ENCODE results near the gene HEATR1. TPM values are rescaled to one million over a fixed set of nuclear protein-coding genes. Genes with fewer than 3 reads are reported as not detected.
A peak's percentile ranks its signal among the peaks of the same experiment; 100 is the strongest.

Gene HEATR1
- total and polyA plus RNA-seq, 4 donors, result 4.2 to 37.5 (median 19.6) TPM

DNA sequence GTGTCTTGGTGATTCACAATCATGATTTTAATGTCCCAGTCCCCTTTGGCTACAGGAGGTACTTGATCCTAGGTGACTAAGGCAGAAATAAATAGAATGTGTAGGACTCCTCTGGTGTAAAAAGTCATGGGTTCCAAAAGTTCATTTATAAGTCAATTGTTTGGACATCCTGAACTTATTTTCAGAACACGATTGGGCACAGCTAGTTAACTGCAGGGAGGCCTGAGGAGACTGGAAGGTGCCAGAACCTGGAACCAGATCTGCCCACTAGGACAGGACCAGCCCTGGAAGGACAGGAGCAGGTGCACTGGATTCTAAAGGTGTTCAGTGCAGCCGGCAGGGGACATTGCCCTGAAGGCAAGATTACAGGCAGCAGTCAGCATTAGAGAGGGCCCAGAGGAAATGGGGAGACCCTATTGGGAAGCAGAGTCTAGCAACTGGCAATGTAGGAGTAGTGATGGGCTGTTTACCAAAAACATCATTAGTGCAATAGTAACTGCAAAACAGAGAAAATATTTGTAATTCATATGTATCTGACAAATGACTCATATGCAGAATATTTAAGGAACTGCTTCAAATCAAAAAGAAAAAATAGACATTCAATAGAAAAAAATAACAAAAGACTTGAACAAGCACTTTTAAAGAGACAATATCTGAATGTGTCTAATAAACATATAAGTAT lies 23.6 kb upstream of the HEATR1 start:
- H3K9ac ChIP-seq (ENCODE audit: insufficient read depth in 1 of 2, low read length in 2 of 2), result no peak overlapping the region
- H3K27me3 ChIP-seq (ENCODE audit: control insufficient read depth in 3 of 3, insufficient read depth in 3 of 3, low read length in 2 of 3), result no peaks in the 10 kb centered on the region
- DNase-seq (no peak), ATAC-seq (ENCODE audit: insufficient read depth, low FRiP score) (no peak)
- 63 to 80% methylated on average over 2 of the region's 2 CpGs for WGBS, 2 donors
- TF ChIP-seq, protein P1, sequence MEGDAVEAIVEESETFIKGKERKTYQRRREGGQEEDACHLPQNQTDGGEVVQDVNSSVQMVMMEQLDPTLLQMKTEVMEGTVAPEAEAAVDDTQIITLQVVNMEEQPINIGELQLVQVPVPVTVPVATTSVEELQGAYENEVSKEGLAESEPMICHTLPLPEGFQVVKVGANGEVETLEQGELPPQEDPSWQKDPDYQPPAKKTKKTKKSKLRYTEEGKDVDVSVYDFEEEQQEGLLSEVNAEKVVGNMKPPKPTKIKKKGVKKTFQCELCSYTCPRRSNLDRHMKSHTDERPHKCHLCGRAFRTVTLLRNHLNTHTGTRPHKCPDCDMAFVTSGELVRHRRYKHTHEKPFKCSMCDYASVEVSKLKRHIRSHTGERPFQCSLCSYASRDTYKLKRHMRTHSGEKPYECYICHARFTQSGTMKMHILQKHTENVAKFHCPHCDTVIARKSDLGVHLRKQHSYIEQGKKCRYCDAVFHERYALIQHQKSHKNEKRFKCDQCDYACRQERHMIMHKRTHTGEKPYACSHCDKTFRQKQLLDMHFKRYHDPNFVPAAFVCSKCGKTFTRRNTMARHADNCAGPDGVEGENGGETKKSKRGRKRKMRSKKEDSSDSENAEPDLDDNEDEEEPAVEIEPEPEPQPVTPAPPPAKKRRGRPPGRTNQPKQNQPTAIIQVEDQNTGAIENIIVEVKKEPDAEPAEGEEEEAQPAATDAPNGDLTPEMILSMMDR (IDR thresholded peaks at IDR 0.05; ENCODE audit: control extremely low read depth, extremely low read depth), result no peak
- H3K36me3 ChIP-seq (ENCODE audit: control insufficient read depth in 4 of 4, insufficient read depth in 4 of 4, low read length in 4 of 4), result no peaks in the 10 kb centered on the region
- peaks cover 0 to 1% (median 0%) of the 10 kb centered on the region in 5 donors for H3K4me1 ChIP-seq (ENCODE audit: control insufficient read depth in 5 of 5, insufficient read depth in 5 of 5, low read length in 5 of 5)
- no peak overlapping the region for H3K27ac ChIP-seq (ENCODE audit: low read depth in 1 of 2, low read length in 1 of 2)
- H3K4me3 ChIP-seq, result no peak overlapping the region
- H3K9me3 ChIP-seq (ENCODE audit: control insufficient read depth in 4 of 4, insufficient read depth in 3 of 4, low read length in 3 of 4), result peaks cover 0 to 5% (median 0%) of the 10 kb centered on the region in 4 donors

DNA sequence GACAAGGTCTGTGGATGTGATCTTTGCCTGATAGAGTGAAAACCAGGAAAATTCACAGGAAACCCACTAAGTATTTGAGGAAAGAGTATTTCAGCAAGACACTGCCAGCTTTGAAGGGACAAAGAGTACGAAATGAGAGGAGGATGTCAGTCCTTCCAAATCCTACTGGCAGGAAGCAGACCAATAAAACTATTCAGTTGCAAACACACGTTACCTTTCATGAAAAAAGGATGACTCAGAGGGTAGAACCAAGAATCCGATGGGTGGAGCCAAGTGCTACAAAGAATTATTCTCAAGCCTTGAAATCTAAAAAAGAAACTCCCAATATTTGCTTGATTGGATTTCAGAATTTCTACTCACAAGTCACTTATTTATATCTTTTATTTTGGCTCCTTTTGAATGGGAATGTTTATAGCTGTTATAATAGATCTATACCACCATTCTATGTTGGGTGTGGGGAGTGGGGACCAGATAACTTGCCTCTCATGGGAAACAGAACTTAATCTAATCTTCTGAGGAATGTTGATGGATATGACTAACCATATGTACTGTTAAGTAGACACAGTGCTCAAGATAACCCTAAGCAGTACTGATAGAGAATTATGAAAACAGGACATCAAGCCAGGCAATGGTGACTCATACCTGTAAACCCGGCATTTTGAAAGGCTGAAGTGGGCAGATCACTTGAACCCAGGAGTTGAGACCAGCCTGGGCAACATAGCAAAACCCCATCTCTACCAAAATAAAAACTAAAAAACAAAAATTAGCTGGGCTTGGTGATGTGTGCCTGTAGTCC lies 19.3 kb upstream of the HEATR1 start:
- H3K9me3 ChIP-seq (ENCODE audit: control insufficient read depth in 4 of 4, insufficient read depth in 3 of 4, low read length in 3 of 4), result peaks cover 0 to 8% (median 3%) of the 10 kb centered on the region in 4 donors
- no peaks in the 10 kb centered on the region for H3K4me1 ChIP-seq (ENCODE audit: control insufficient read depth in 5 of 5, insufficient read depth in 5 of 5, low read length in 5 of 5)
- H3K4me3 ChIP-seq, result no peak overlapping the region
- WGBS, 2 donors, result 56 to 74% methylated on average over 4 of the region's 4 CpGs
- TF ChIP-seq, protein P1 (IDR thresholded peaks at IDR 0.05; ENCODE audit: control extremely low read depth, extremely low read depth), result no peak
- H3K36me3 ChIP-seq (ENCODE audit: control insufficient read depth in 4 of 4, insufficient read depth in 4 of 4, low read length in 4 of 4), result no peaks in the 10 kb centered on the region
- H3K27ac ChIP-seq (ENCODE audit: low read depth in 1 of 2, low read length in 1 of 2), result peak overlapping the region in 1 of 2 donors; percentile 60
- no peak overlapping the region for H3K9ac ChIP-seq (ENCODE audit: insufficient read depth in 1 of 2, low read length in 2 of 2)
- H3K27me3 ChIP-seq (ENCODE audit: control insufficient read depth in 3 of 3, insufficient read depth in 3 of 3, low read length in 2 of 3), result no peaks in the 10 kb centered on the region
- ATAC-seq (ENCODE audit: insufficient read depth, low FRiP score) (no peak), DNase-seq (no peak)

DNA sequence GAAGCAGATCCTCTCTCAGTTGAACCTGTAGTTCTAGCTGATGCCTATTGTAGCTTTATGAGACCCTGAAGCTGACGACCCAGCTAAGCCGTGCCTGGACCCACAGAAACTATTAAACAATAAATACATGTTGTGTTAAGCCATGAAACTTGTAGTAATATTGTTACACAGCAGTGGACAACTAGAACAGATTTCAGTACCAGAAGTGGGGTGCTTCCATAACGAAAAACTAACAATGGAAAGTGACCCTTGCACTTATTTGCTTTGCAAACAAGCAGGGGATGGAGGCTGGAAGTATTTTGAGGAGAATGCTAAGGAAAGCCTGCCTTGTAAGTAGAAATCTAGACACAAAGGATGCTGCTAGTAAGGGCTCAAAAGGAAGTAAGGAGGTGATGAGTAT lies 18.1 kb upstream of the HEATR1 start:
- TF ChIP-seq, protein P1 (IDR thresholded peaks at IDR 0.05; ENCODE audit: control extremely low read depth, extremely low read depth), result no peak
- no peak overlapping the region for H3K9ac ChIP-seq (ENCODE audit: insufficient read depth in 1 of 2, low read length in 2 of 2)
- no peak overlapping the region for H3K4me3 ChIP-seq
- H3K9me3 ChIP-seq (ENCODE audit: control insufficient read depth in 4 of 4, insufficient read depth in 3 of 4, low read length in 3 of 4), result peaks cover 0 to 8% (median 3%) of the 10 kb centered on the region in 4 donors
- DNase-seq (no peak), ATAC-seq (ENCODE audit: insufficient read depth, low FRiP score) (no peak)
- no peaks in the 10 kb centered on the region for H3K27me3 ChIP-seq (ENCODE audit: control insufficient read depth in 3 of 3, insufficient read depth in 3 of 3, low read length in 2 of 3)
- WGBS, 2 donors, result 49 to 58% methylated on average over 3 of the region's 3 CpGs
- no peaks in the 10 kb centered on the region for H3K36me3 ChIP-seq (ENCODE audit: control insufficient read depth in 4 of 4, insufficient read depth in 4 of 4, low read length in 4 of 4)
- no peak overlapping the region for H3K27ac ChIP-seq (ENCODE audit: low read depth in 1 of 2, low read length in 1 of 2)
- H3K4me1 ChIP-seq (ENCODE audit: control insufficient read depth in 5 of 5, insufficient read depth in 5 of 5, low read length in 5 of 5), result no peaks in the 10 kb centered on the region
